HG03571 (cell line): ENCODE results near the gene REST.

Experiments used
- ATAC-seq: cut with Tn5 transposase; IDR thresholded peaks from one replicate; pipeline ENCODE4 v1.9.1; 2021; ENCODE audit not compliant: unreplicated experiment

REST gene

DNA sequence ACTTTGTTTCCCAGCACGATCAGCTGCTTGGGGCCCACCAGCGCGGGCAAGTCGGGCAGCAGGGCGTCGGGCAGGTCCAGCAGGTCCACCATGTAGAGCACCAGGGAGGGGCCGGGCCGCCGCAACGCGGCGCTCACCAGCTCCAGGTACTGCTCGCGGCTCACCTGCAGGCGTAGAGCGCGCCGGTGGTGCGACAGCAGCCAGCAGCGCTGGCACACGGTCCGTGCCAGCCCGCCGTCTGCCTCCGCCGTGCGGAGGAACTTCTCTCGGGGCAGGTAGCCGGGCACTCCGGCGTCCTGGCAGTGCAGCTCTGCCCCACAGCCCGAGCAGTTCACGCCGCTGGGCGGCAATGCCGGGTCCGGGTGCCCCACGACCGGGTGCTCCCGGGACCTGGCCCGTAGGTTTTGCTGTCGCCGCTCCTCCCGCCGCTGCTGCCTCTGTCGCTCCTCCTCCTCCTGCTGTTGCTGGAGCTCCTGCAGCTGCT is 69.2 kb downstream of the REST start:
- ATAC-seq: peak; percentile 21

DNA sequence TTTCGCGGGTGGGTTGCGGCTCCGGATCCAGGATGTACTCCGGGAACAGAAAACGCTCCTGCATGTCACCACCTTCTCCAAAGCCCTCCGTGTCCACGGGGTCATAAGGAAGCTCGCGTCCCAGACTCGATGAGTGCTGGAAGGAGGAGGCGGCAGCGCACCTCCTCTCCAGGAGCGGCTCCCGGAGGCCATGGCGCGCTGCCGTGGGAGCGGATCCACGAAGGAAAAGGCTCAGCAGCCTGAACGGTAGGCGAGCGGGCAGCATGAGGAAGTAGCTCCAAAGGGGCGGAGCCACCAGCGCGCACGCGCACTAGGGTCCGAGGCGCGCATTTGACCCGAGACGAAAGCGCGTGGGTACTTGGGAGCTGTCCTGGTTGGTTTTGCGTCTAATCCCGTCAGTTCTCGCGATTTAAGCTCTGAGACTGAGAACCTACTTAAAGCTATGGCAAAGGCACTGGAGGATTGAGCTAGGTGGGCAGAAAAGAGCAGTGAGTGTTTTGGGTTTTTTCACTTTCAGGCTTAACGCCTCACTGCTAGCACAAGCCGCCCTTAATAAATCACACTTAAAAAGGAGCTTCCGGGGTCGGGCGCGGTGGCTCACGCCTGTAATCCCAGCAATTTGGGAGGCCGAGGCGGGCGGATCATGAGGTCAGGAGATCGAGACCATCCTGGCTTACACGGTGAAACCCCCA is 69.8 kb downstream of the REST start, which contains the start of gene NOA1:
TSS of gene NOA1 (minus strand) at position 286 of the 692 bp plus-strand sequence. CDS start at position 265, 21 bp downstream.
- peak; percentile 78 for ATAC-seq

GRCh38 chr4:56978750-56979303 is 71.1 kb downstream of the REST start, which contains the start of gene POLR2B:
Gene POLR2B, plus strand, starts transcription at chr4:56978896. Its CDS starts 90 bp downstream, at chr4:56978986.
- ATAC-seq: peak; percentile 41

DNA sequence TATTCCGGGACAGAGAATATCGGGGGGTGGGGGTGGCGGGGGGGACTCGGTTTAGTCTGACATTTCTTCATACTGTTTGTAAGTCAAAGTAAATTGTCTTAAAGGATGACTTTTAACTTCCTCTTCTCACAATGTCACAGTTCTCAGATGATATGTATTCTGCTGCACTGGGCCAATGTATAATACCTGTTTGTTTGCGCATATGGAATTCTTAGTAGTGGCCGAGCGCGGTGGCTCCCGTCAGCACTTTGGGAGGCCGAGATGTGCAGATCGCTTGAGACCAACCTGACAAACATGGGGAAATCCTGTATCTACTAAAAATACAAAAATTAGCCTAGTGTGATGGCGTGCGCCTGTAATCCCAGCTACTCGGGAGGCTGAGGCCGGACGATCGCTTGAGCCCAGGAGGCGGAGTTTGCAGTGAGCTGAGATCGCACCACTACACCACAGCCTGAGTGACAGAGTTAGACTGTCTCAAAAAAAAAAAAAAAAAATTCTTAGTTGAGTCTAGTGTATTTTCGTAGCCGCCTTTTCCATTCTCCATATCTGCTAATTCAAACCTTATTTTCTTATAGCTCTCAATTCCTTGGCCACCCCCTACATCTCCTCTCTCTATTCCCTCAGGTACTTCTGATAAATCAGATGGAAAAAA is 71.8 kb downstream of the REST start:
- ATAC-seq: no peak

GRCh38 chr4:56981795-56982201 is 74.1 kb downstream of the REST start:
- no peak for ATAC-seq

DNA sequence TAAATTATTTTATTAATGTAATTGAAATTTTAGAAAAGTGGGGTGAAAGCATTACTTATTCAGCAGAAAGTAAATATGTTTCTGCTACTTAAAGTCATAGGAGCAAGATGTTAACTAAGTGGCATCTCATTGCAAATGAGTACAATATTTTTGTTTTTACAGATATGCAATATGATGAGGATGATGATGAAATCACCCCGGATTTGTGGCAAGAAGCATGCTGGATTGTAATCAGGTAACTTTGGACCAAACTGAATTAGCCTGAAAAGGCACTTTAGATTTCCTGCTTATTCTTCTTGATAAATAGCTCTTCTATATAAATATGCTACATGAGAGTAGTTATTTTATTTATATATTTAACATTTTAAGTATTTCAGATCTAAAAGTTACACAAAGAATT is 78.5 kb downstream of the REST start:
- no peak for ATAC-seq

GRCh38 chr4:56986952-56987351 is 79.3 kb downstream of the REST start:
- ATAC-seq: no peak

DNA sequence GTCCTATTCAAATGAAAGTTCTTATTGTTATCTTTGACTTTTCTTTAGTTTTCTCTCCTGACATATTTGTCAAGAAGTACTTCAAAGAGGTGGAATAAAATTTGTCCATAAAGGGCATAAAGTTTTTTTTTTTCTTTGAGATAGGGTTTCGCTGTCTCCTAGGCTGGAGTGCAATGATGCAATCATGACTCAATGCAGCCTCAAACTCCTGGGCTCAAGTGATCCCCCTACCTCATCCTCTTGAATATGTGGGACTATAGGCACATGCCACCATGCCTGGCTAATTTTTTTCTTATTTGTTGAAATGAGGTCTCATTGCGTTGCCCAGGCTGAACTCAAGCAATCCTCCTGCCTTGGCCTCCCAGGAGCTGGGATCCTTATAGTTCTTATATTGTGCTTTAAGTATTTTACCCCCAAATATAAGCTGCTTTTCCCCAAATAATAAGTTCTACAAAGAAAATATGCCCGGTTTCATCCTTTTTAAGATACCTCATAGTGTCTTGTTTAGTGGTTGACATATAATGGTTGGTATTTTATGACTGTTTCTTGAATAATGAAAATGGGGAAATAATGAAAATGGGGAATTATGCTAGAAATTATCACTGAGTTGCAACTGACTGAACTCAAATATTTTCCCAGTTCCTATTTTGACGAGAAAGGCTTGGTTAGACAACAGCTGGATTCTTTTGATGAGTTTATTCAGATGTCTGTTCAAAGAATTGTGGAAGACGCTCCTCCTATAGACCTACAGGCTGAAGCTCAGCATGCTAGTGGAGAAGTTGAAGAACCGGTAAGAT is 82.6 kb downstream of the REST start:
- ATAC-seq: no peak

- ATAC-seq: no peak
These were observed 87.8 kb downstream of the REST start for GRCh38 chr4:56995525-56995924.

DNA sequence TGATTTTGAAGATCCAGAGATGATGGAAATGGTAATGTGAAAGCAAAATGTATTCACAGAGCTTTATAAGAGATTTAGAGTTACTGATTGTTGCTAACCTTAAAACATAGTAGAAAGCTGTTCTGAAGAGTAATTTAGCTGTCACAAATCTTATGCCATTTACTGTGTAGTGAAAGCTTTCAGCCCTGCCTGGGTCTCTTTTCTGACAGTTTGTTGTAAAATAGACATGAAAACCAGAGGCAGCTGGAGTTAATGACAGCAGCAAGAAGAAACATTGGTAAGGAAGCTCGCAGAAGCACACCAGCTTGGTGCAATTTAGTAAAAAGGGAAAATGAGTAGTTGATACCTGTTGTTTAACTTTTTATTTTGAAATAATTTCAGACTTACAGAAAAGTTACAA is 92.1 kb downstream of the REST start:
- no peak for ATAC-seq

GRCh38 chr4:57013543-57014120 is 105.9 kb downstream of the REST start:
- ATAC-seq: no peak
